Measurements from ENCODE around the gene ITPR3. TPM values are rescaled to one million over a fixed set of nuclear protein-coding genes. Genes with fewer than 3 reads are reported as not detected.

The ITPR3 gene
- total RNA-seq, 1 donor from 2014 or later = 17.7 TPM

GRCh38 chr6:33667776-33668175 lies 46.7 kb downstream of the ITPR3 start:
- H3K9me3 ChIP-seq (ENCODE audit: insufficient read depth, low read depth, low read length) = no peaks in the 10 kb centered on the region
- no peaks in the 10 kb centered on the region for H4K20me1 ChIP-seq (ENCODE audit: insufficient read depth, low read length)
- H3K27me3 ChIP-seq (ENCODE audit: insufficient read depth, low read length) = no peaks in the 10 kb centered on the region
- peaks cover 4% of the 10 kb centered on the region for H3K4me1 ChIP-seq (ENCODE audit: insufficient read depth, low read length)
- H3K36me3 ChIP-seq (ENCODE audit: insufficient read depth, low read length) = no peaks in the 10 kb centered on the region
- Mint-ChIP-seq H3K36me3 (ENCODE audit: low read depth, unreplicated experiment) (peaks cover 17% of the 10 kb centered on the region), H3K4me1 (ENCODE audit: low read depth, unreplicated experiment) (no peaks in the 10 kb centered on the region), H3K27me3 (ENCODE audit: low read depth, unreplicated experiment) (no peaks in the 10 kb centered on the region), H3K4me3 (ENCODE audit: unreplicated experiment) (no peak overlapping the region), H3K27ac (ENCODE audit: unreplicated experiment) (no peak overlapping the region), H3K9me3 (ENCODE audit: unreplicated experiment) (no peaks in the 10 kb centered on the region)
- no peak for TF ChIP-seq CTCF (IDR thresholded peaks at IDR 0.05; ENCODE audit: insufficient read depth, low read depth, low read length)
- no peak for TF ChIP-seq EZH2 (IDR thresholded peaks at IDR 0.05; ENCODE audit: insufficient read depth, low read length)
- H2AFZ ChIP-seq (ENCODE audit: low read depth, low read length) = no peak overlapping the region
- H3K4me2 ChIP-seq (ENCODE audit: low read length) = no peak overlapping the region
- no peak for FAIRE-seq
- no peak overlapping the region for H3K4me3 ChIP-seq (ENCODE audit: insufficient read depth, low read depth, low read length)
- DNase-seq (ENCODE audit: low read depth) = no peak
- no peaks in the 10 kb centered on the region for H3K79me2 ChIP-seq (ENCODE audit: insufficient read depth, low read length)
- H3K9ac ChIP-seq (ENCODE audit: low read length) = no peak overlapping the region
- H3K27ac ChIP-seq (ENCODE audit: low read depth, low read length) = no peak overlapping the region

DNA sequence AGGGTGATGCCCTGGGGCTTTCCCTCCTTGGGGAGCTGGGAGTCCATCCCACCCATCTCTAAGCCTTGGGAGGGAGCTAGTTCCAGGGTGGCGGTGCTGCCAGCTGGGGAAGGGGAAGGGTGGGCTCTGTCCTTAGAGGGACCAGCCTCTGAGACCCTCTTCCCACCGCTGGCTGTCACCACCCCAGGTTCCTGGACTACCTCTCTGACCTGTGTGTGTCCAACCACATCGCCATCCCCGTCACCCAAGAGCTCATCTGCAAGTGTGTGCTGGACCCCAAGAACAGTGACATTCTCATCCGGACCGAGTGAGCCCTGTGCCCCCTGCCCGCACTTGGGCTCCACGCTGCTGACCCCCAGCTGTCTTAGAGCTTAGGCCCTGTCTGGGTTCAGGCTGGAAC lies 47.2 kb downstream of the ITPR3 start:
- H3K4me3 ChIP-seq (ENCODE audit: insufficient read depth, low read depth, low read length) = no peak overlapping the region
- H3K27me3 ChIP-seq (ENCODE audit: insufficient read depth, low read length) = no peaks in the 10 kb centered on the region
- no peaks in the 10 kb centered on the region for H3K79me2 ChIP-seq (ENCODE audit: insufficient read depth, low read length)
- no peak for FAIRE-seq
- DNase-seq (ENCODE audit: low read depth) = no peak
- TF ChIP-seq EZH2 (IDR thresholded peaks at IDR 0.05; ENCODE audit: insufficient read depth, low read length) = no peak
- no peak for TF ChIP-seq CTCF (IDR thresholded peaks at IDR 0.05; ENCODE audit: insufficient read depth, low read depth, low read length)
- Mint-ChIP-seq H3K27ac (ENCODE audit: unreplicated experiment) (no peak overlapping the region), H3K4me3 (ENCODE audit: unreplicated experiment) (no peak overlapping the region), H3K27me3 (ENCODE audit: low read depth, unreplicated experiment) (no peaks in the 10 kb centered on the region), H3K36me3 (ENCODE audit: low read depth, unreplicated experiment) (peaks cover 17% of the 10 kb centered on the region), H3K4me1 (ENCODE audit: low read depth, unreplicated experiment) (peaks cover 5% of the 10 kb centered on the region), H3K9me3 (ENCODE audit: unreplicated experiment) (no peaks in the 10 kb centered on the region)
- H4K20me1 ChIP-seq (ENCODE audit: insufficient read depth, low read length) = no peaks in the 10 kb centered on the region
- H3K9ac ChIP-seq (ENCODE audit: low read length) = no peak overlapping the region
- no peaks in the 10 kb centered on the region for H3K9me3 ChIP-seq (ENCODE audit: insufficient read depth, low read depth, low read length)
- peaks cover 9% of the 10 kb centered on the region for H3K4me1 ChIP-seq (ENCODE audit: insufficient read depth, low read length)
- H2AFZ ChIP-seq (ENCODE audit: low read depth, low read length) = no peak overlapping the region
- no peak overlapping the region for H3K27ac ChIP-seq (ENCODE audit: low read depth, low read length)
- no peaks in the 10 kb centered on the region for H3K36me3 ChIP-seq (ENCODE audit: insufficient read depth, low read length)
- H3K4me2 ChIP-seq (ENCODE audit: low read length) = no peak overlapping the region

DNA sequence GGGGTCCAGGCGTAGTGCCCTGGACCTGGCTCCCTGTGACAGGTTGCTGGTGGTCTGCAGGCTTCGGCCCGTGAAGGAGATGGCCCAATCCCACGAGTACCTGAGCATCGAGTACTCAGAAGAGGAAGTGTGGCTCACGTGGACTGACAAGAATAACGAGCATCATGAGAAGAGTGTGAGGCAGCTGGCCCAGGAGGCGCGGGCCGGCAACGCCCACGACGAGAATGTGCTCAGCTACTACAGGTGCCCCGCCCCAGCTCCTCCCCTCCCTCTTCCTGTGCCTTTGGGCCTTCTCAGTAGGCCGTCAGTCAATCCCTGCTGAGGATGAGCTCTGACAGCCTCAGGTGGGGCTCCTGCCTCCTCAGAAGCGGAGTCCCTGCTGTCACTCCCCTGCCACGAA lies 47.8 kb downstream of the ITPR3 start:
- H3K9me3 ChIP-seq (ENCODE audit: insufficient read depth, low read depth, low read length) = no peaks in the 10 kb centered on the region
- H3K4me2 ChIP-seq (ENCODE audit: low read length) = no peak overlapping the region
- FAIRE-seq = no peak
- H3K79me2 ChIP-seq (ENCODE audit: insufficient read depth, low read length) = no peaks in the 10 kb centered on the region
- H3K4me3 ChIP-seq (ENCODE audit: insufficient read depth, low read depth, low read length) = no peak overlapping the region
- no peaks in the 10 kb centered on the region for H3K36me3 ChIP-seq (ENCODE audit: insufficient read depth, low read length)
- Mint-ChIP-seq H3K27me3 (ENCODE audit: low read depth, unreplicated experiment) (no peaks in the 10 kb centered on the region), H3K9me3 (ENCODE audit: unreplicated experiment) (no peaks in the 10 kb centered on the region), H3K27ac (ENCODE audit: unreplicated experiment) (no peak overlapping the region), H3K36me3 (ENCODE audit: low read depth, unreplicated experiment) (peaks cover 16% of the 10 kb centered on the region), H3K4me3 (ENCODE audit: unreplicated experiment) (no peak overlapping the region), H3K4me1 (ENCODE audit: low read depth, unreplicated experiment) (peaks cover 9% of the 10 kb centered on the region)
- peaks cover 15% of the 10 kb centered on the region for H3K4me1 ChIP-seq (ENCODE audit: insufficient read depth, low read length)
- no peak overlapping the region for H3K27ac ChIP-seq (ENCODE audit: low read depth, low read length)
- H2AFZ ChIP-seq (ENCODE audit: low read depth, low read length) = no peak overlapping the region
- H3K9ac ChIP-seq (ENCODE audit: low read length) = no peak overlapping the region
- DNase-seq (ENCODE audit: low read depth) = no peak
- no peaks in the 10 kb centered on the region for H4K20me1 ChIP-seq (ENCODE audit: insufficient read depth, low read length)
- TF ChIP-seq CTCF (IDR thresholded peaks at IDR 0.05; ENCODE audit: insufficient read depth, low read depth, low read length) = no peak
- no peak for TF ChIP-seq EZH2 (IDR thresholded peaks at IDR 0.05; ENCODE audit: insufficient read depth, low read length)
- H3K27me3 ChIP-seq (ENCODE audit: insufficient read depth, low read length) = no peaks in the 10 kb centered on the region
